Mammary epithelial cell (primary cell): ENCODE data around the gene CDK14.

Experiments used
- EZH2 ChIP-seq: IDR thresholded peaks from 2 replicates; pipeline ENCODE4 v1.6.1; 2012; ENCODE audit warnings: low read length, inconsistent platforms, borderline replicate concordance
- TF ChIP-seq, protein P1 (sequence below), 2 donors: IDR thresholded peaks in 1 of 2; conservative IDR thresholded peaks in 1 of 2; 2 replicates each; pipeline ENCODE4 v1.5.1; 2011 to 2012; ENCODE audit warnings: inconsistent platforms in 2 of 2, low read length in 2 of 2, mild to moderate bottlenecking in 2 of 2, control low read depth in 1 of 2, low read depth in 1 of 2; ENCODE audit not compliant: insufficient read depth in 1 of 2; ENCODE audit errors: extremely low read depth in 1 of 2

GRCh38 chr7:90584378-90584777 lies 11.7 kb upstream of the CDK14 start:
- TF ChIP-seq, protein P1, sequence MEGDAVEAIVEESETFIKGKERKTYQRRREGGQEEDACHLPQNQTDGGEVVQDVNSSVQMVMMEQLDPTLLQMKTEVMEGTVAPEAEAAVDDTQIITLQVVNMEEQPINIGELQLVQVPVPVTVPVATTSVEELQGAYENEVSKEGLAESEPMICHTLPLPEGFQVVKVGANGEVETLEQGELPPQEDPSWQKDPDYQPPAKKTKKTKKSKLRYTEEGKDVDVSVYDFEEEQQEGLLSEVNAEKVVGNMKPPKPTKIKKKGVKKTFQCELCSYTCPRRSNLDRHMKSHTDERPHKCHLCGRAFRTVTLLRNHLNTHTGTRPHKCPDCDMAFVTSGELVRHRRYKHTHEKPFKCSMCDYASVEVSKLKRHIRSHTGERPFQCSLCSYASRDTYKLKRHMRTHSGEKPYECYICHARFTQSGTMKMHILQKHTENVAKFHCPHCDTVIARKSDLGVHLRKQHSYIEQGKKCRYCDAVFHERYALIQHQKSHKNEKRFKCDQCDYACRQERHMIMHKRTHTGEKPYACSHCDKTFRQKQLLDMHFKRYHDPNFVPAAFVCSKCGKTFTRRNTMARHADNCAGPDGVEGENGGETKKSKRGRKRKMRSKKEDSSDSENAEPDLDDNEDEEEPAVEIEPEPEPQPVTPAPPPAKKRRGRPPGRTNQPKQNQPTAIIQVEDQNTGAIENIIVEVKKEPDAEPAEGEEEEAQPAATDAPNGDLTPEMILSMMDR (conservative IDR thresholded peaks at IDR 0.05 in 1 of 2, IDR thresholded peaks at IDR 0.05 in 1 of 2; ENCODE audit: extremely low read depth in 1 of 2, insufficient read depth in 1 of 2, low read depth in 1 of 2, low read length in 2 of 2), result no peak
- no peak for TF ChIP-seq EZH2
